Erythroblast (primary cell): Measurements from ENCODE around the gene NFAT5.

Experiments
- GATA1 ChIP-seq: IDR thresholded peaks from 2 replicates; pipeline ENCODE4 v1.6.1; 2011; ENCODE audit warnings: low read depth, mild to moderate bottlenecking, control low read depth, low read length, moderate library complexity
- POLR2A ChIP-seq: IDR thresholded peaks from 2 replicates; pipeline ENCODE4 v1.6.1; 2011; ENCODE audit warnings: mild to moderate bottlenecking, low read length

GRCh38 chr16:69711115-69711740, 145.5 kb downstream of the NFAT5 start:
- TF ChIP-seq POLR2A: no peak
- TF ChIP-seq GATA1: no peak
